NCI-H2081 treated with DMSO at 0.1 percent for 48 hours (cell line): ENCODE measurements around the gene ANKDD1A.
A peak's percentile ranks its signal among the peaks of the same experiment; 100 is the strongest.

Experiments
- DNase-seq: peaks from one replicate; lab custom pipeline; 2025; lab: John Stamatoyannopoulos, UW

The ANKDD1A gene

GRCh38 chr15:64969401-64969800 is 57.7 kb downstream of the ANKDD1A start:
- DNase-seq, result no peak

- no peak for DNase-seq
Measured at GRCh38 chr15:64970698-64971097, 59.0 kb downstream of the ANKDD1A start.

- no peak for DNase-seq
Measured at GRCh38 chr15:64975390-64975789, 63.7 kb downstream of the ANKDD1A start.

GRCh38 chr15:64979252-64979710 is 67.6 kb downstream of the ANKDD1A start:
- DNase-seq, result no peak

- no peak for DNase-seq
Measured at GRCh38 chr15:64981812-64982431, 70.2 kb downstream of the ANKDD1A start.

GRCh38 chr15:64982472-64982871 is 70.8 kb downstream of the ANKDD1A start:
- DNase-seq, result no peak

- DNase-seq, result no peak
Measured at GRCh38 chr15:64985366-64986033, 73.8 kb downstream of the ANKDD1A start.

DNA sequence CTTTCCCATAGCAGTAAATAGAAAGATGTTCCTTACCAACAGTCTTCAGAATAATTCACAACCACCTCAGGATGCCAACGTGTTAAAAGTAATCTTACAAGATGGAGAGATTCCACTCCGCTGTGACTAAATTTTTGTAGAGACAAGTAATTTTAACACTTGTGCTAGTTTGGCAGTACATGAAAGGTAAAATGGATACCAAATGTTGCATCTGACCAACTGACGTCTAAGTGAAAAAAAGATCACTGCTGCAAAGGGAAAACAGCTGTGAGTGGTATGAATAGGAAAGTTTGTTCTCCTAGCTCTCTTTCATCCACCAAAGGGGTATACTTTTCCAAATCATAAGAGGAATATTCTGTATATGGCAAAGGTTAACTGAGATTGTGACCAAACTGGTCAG is 75.4 kb downstream of the ANKDD1A start:
- DNase-seq, result no peak

GRCh38 chr15:64989416-64990167 is 77.9 kb downstream of the ANKDD1A start, which contains the start of gene SPG21:
TSS of gene SPG21 (minus strand) at chr15:64989914. CDS start at chr15:64983569, 6,345 bp downstream.
- DNase-seq, result peak; percentile 55

GRCh38 chr15:64990168-64990470 is 78.4 kb downstream of the ANKDD1A start:
- DNase-seq, result no peak

- no peak for DNase-seq
Measured at GRCh38 chr15:64991536-64992135, 79.9 kb downstream of the ANKDD1A start.

- DNase-seq, result no peak
Measured at GRCh38 chr15:64993290-64993689, 81.6 kb downstream of the ANKDD1A start.

DNA sequence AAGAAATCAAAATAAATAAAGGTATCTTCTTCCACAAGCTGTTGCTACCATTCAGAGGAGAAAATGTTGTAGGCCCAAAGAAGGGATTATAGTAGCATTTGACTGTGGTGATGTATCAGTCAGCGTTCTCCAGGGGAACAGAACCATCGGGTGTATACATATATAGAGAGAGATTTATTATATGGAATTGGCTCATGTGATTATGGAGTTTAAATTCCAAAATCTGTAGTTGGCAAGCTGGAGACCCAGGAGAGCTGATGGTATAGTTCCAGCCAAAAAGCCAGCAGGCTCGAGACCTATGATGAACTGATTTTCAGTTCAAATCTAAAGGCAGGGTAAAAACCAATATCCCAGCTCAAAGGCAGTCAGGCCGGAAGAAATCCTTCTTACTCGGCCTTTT is 85.4 kb downstream of the ANKDD1A start:
- no peak for DNase-seq

GRCh38 chr15:64997745-64998375 is 86.2 kb downstream of the ANKDD1A start:
- DNase-seq, result no peak

DNA sequence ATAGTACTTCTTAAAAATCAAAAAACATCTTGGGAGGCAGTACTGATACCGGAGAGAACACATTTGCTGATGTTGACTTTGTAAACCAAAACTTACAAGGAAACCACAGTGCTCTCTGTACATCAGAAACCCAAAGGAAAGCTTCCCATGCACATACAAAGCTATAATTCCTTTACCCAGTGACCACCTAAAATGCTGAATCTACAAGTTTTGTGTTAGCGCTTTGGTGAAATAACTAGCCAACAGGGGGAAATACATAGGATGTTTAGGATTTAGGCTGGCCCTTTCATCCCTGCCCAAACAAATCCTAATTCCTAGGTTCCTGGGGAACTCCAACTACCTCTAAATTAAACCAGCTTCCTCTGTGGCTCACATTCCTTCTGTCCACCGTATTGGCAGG is 93.3 kb downstream of the ANKDD1A start:
- DNase-seq, result no peak

GRCh38 chr15:65006876-65007275 is 95.2 kb downstream of the ANKDD1A start:
- DNase-seq, result no peak
